H1 (cell line): ENCODE measurements around the gene FAHD1. TPM values are rescaled to one million over a fixed set of nuclear protein-coding genes. Genes with fewer than 3 reads are reported as not detected.

ENCODE experiments used
- CTCF ChIA-PET: fragments of 300-600 bp; sonication (Branson Sonifier 250); formaldehyde crosslinking; loops from one replicate; lab custom pipeline; 2021; ENCODE audit not compliant: partially characterized antibody; lab: Charles Lee
- POLR2A ChIA-PET: fragments of 300-600 bp; sonication (Branson Sonifier 250); formaldehyde crosslinking; loops from one replicate; lab custom pipeline; 2021; ENCODE audit warnings: inconsistent platforms; ENCODE audit not compliant: partially characterized antibody; lab: Charles Lee
- DNase-seq, 2 experiments: peaks; one replicate each; pipeline versions ENCODE4 v3.0.0 to v3.0.0-alpha.2; 2010 to 2022; ENCODE audit warnings: low spot score in 2 of 2, low read depth in 1 of 2, mixed read lengths in 1 of 2
- FAIRE-seq: peaks from 2 replicates; lab custom pipeline; 2011; peaks lifted over from hg19 to GRCh38; lab: Jason Lieb, UNC
- H2AFZ ChIP-seq: 2 replicates; pipeline ENCODE4 v1.8.1; 2012; ENCODE audit warnings: low read length, inconsistent platforms
- H2AK5ac ChIP-seq: 2 replicates; pipeline ENCODE4 v1.6.1; 2013; ENCODE audit warnings: low read depth, low read length
- H2BK120ac ChIP-seq: replicated peaks from 2 replicates; pipeline ENCODE3; 2013; ENCODE audit warnings: low read depth, low read length, inconsistent platforms
- H2BK12ac ChIP-seq: 2 replicates; pipeline ENCODE4 v1.6.1; 2013; ENCODE audit warnings: low read depth, low read length
- H2BK15ac ChIP-seq: 2 replicates; pipeline ENCODE4 v1.6.1; 2013; ENCODE audit warnings: low read length
- H2BK20ac ChIP-seq: 2 replicates; pipeline ENCODE4 v1.6.1; 2013; ENCODE audit warnings: low read length
- H2BK5ac ChIP-seq: 2 replicates; pipeline ENCODE4 v1.6.1; 2013; ENCODE audit warnings: low read depth, low read length
- H3K14ac ChIP-seq: 2 replicates; pipeline ENCODE4 v1.6.1; 2013; ENCODE audit warnings: inconsistent platforms; ENCODE audit not compliant: insufficient read length
- H3K18ac ChIP-seq: 2 replicates; pipeline ENCODE4 v1.6.1; 2013; ENCODE audit warnings: low read length; ENCODE audit errors: extremely low read depth
- H3K23ac ChIP-seq: 2 replicates; pipeline ENCODE4 v1.6.1; 2013; ENCODE audit warnings: inconsistent platforms; ENCODE audit not compliant: insufficient read length
- H3K23me2 ChIP-seq: 2 replicates; pipeline ENCODE4 v1.6.1; 2013; ENCODE audit warnings: low read depth, low read length
- H3K27ac ChIP-seq: 2 replicates; pipeline ENCODE4 v1.6.1; 2011; ENCODE audit warnings: low read depth, low read length, inconsistent platforms
- H3K27me3 ChIP-seq, 4 experiments: replicated peaks in 1 of 4; 1 replicate in 1 of 4; 2 replicates in 3 of 4; pipeline versions ENCODE4 v1.6.1 to v1.8.1; 2011 to 2013; ENCODE audit warnings: low read length in 3 of 4, mild to moderate bottlenecking in 3 of 4, inconsistent platforms in 2 of 4, mixed read lengths in 2 of 4, moderate library complexity in 1 of 4; ENCODE audit not compliant: control insufficient read depth in 3 of 4, insufficient read depth in 3 of 4; ENCODE audit errors: extremely low read depth in 1 of 4
- H3K36me3 ChIP-seq, 4 experiments: 2 replicates each; pipeline versions ENCODE4 v1.6.1 to v1.8.1; 2011 to 2013; ENCODE audit warnings: mild to moderate bottlenecking in 4 of 4, low read length in 3 of 4, moderate library complexity in 2 of 4, control low read depth in 1 of 4, inconsistent platforms in 1 of 4; ENCODE audit not compliant: insufficient read depth in 4 of 4, control insufficient read depth in 2 of 4
- H3K4ac ChIP-seq: replicated peaks from 2 replicates; pipeline ENCODE3; 2013; ENCODE audit warnings: low read length, low read depth, mixed read lengths, inconsistent platforms; ENCODE audit not compliant: insufficient read length
- H3K4me1 ChIP-seq, 4 experiments: replicated peaks in 1 of 4; 1 replicate in 1 of 4; 2 replicates in 3 of 4; pipeline versions ENCODE4 v1.6.1 to v1.8.1; 2011 to 2013; ENCODE audit warnings: low read length in 3 of 4, inconsistent platforms in 2 of 4, mixed read lengths in 1 of 4; ENCODE audit not compliant: insufficient read depth in 4 of 4, control insufficient read depth in 3 of 4
- H3K4me2 ChIP-seq, 2 experiments: 2 replicates each; pipeline versions ENCODE4 v1.6.1 to v1.8.1; 2011 to 2013; ENCODE audit warnings: low read depth in 2 of 2, low read length in 2 of 2, control low read depth in 1 of 2, inconsistent platforms in 1 of 2, mild to moderate bottlenecking in 1 of 2; ENCODE audit not compliant: insufficient read depth in 1 of 2
- H3K4me3 ChIP-seq, 4 experiments: fragments of 200-600, 300-600 bp in 1 of 4; sonication (generic), shearing (Covaris generic), sonication (Bioruptor Twin) in 1 of 4; 2 replicates each; pipeline versions ENCODE4 v1.5.1 to v1.8.1; 2011 to 2016; ENCODE audit warnings: low read length in 4 of 4, low read depth in 3 of 4, control low read depth in 2 of 4, inconsistent platforms in 2 of 4, mild to moderate bottlenecking in 2 of 4, mixed read lengths in 1 of 4, moderate library complexity in 1 of 4; ENCODE audit not compliant: insufficient read depth in 2 of 4; ENCODE audit errors: extremely low read depth in 1 of 4
- H3K56ac ChIP-seq: replicated peaks from 2 replicates; pipeline ENCODE3; 2013; ENCODE audit warnings: low read depth, mild to moderate bottlenecking, mixed read lengths, low read length, inconsistent platforms; ENCODE audit not compliant: insufficient read length
- H3K79me1 ChIP-seq: 2 replicates; pipeline ENCODE4 v1.6.1; 2013; ENCODE audit warnings: low read depth, low read length, control low read depth
- H3K79me2 ChIP-seq, 2 experiments: 2 replicates each; pipeline versions ENCODE4 v1.6.1 to v1.8.1; 2012 to 2013; ENCODE audit warnings: low read length in 2 of 2, mild to moderate bottlenecking in 2 of 2, inconsistent platforms in 1 of 2; ENCODE audit not compliant: insufficient read depth in 2 of 2, control insufficient read depth in 1 of 2
- H3K9ac ChIP-seq, 4 experiments: replicated peaks in 1 of 4; 1 replicate in 1 of 4; 2 replicates in 3 of 4; pipeline versions ENCODE4 v1.6.1 to v1.8.1; 2011 to 2013; ENCODE audit warnings: low read depth in 3 of 4, low read length in 3 of 4, control low read depth in 2 of 4, mild to moderate bottlenecking in 2 of 4, moderate library complexity in 2 of 4, inconsistent platforms in 1 of 4; ENCODE audit errors: extremely low read depth in 1 of 4
- H3K9me3 ChIP-seq, 2 experiments: 2 replicates each; pipeline versions ENCODE4 v1.6.1 to v1.8.1; 2012 to 2013; ENCODE audit warnings: mild to moderate bottlenecking in 2 of 2, moderate library complexity in 2 of 2, control low read depth in 1 of 2, inconsistent platforms in 1 of 2, low read depth in 1 of 2, low read length in 1 of 2, mixed read lengths in 1 of 2; ENCODE audit not compliant: insufficient read depth in 2 of 2
- H4K20me1 ChIP-seq, 2 experiments: replicated peaks in 1 of 2; 2 replicates each; pipeline versions ENCODE3 to v1.8.1; 2011 to 2013; ENCODE audit warnings: inconsistent platforms in 2 of 2, low read length in 2 of 2, mild to moderate bottlenecking in 1 of 2; ENCODE audit not compliant: insufficient read depth in 2 of 2, control insufficient read depth in 1 of 2
- H4K5ac ChIP-seq: 2 replicates; pipeline ENCODE4 v1.6.1; 2013; ENCODE audit warnings: low read length, low read depth, mixed read lengths, inconsistent platforms; ENCODE audit not compliant: insufficient read length
- H4K8ac ChIP-seq: 2 replicates; pipeline ENCODE4 v1.8.0; 2013; ENCODE audit warnings: mild to moderate bottlenecking, moderate library complexity, low read length, inconsistent platforms; ENCODE audit not compliant: insufficient read depth; ENCODE audit errors: extremely low read depth
- H4K91ac ChIP-seq: replicated peaks from 2 replicates; pipeline ENCODE3; 2013; ENCODE audit warnings: low read length, mixed read lengths, inconsistent platforms; ENCODE audit not compliant: insufficient read length
- CBX8 ChIP-seq: fragments of 300-800, 300-1000 bp; sonication (generic); IDR thresholded peaks from 2 replicates; pipeline ENCODE4 v1.7.1; 2016; ENCODE audit warnings: low read depth, low read length, borderline replicate concordance
- CHD1 ChIP-seq: IDR thresholded peaks from 2 replicates; pipeline ENCODE4 v1.6.1; 2012; ENCODE audit warnings: low read depth, low read length, improper control_type of control experiment
- NANOG ChIP-seq: IDR thresholded peaks from 2 replicates; pipeline ENCODE4 v1.6.1; 2011; ENCODE audit warnings: low read length, low read depth, mild to moderate bottlenecking, inconsistent platforms; ENCODE audit not compliant: insufficient read depth, poor library complexity, severe bottlenecking
- POU5F1 ChIP-seq: IDR thresholded peaks from 2 replicates; pipeline ENCODE4 v1.6.1; 2011; ENCODE audit warnings: low read depth, mild to moderate bottlenecking, low read length, moderate library complexity
- RAD21 ChIP-seq, 2 experiments: IDR thresholded peaks in 1 of 2; conservative IDR thresholded peaks in 1 of 2; 2 replicates each; pipeline ENCODE4 v1.6.1; 2011; ENCODE audit warnings: low read depth in 2 of 2, low read length in 2 of 2, improper control_type of control experiment in 1 of 2, inconsistent platforms in 1 of 2, mild to moderate bottlenecking in 1 of 2, moderate library complexity in 1 of 2
- RNF2 ChIP-seq: fragments of 200-900, 300-1000 bp; sonication (generic); IDR thresholded peaks from 2 replicates; pipeline ENCODE4 v1.7.1; 2016; ENCODE audit warnings: borderline replicate concordance, low read depth, mild to moderate bottlenecking, antibody characterized with exemption, low read length; ENCODE audit not compliant: poor library complexity, severe bottlenecking; ENCODE audit errors: missing control alignments
- RXRA ChIP-seq: IDR thresholded peaks from 2 replicates; pipeline ENCODE4 v1.6.1; 2011; ENCODE audit warnings: low read depth, mild to moderate bottlenecking, low read length, moderate library complexity; ENCODE audit not compliant: insufficient read depth
- SIRT6 ChIP-seq: IDR thresholded peaks from one replicate; pipeline ENCODE4 v1.7.1; 2012; ENCODE audit warnings: low read length, inconsistent platforms
- SP1 ChIP-seq: IDR thresholded peaks from 2 replicates; pipeline ENCODE4 v1.6.1; 2011; ENCODE audit warnings: low read depth, low read length
- TCF12 ChIP-seq: IDR thresholded peaks from 2 replicates; pipeline ENCODE4 v1.6.1; 2011; ENCODE audit warnings: low read depth, mild to moderate bottlenecking, low read length
- YY1 ChIP-seq: IDR thresholded peaks from 2 replicates; pipeline ENCODE4 v1.6.1; 2011; ENCODE audit warnings: low read depth, mild to moderate bottlenecking, low read length
- WGBS, 2 experiments: shearing (Covaris generic) in 1 of 2; methylation state at CpG; one replicate each; pipeline versions ENCODE4 v1.1.6 to v1.1.7; 2013 to 2015; ENCODE audit warnings: low lambda C conversion rate in 2 of 2, mixed read lengths in 2 of 2, inconsistent platforms in 1 of 2, low coverage in 1 of 2, missing lambda C conversion rate in 1 of 2; ENCODE audit not compliant: insufficient replicate concordance in 2 of 2, insufficient coverage in 1 of 2, insufficient read length in 1 of 2; ENCODE audit errors: extremely low coverage in 1 of 2, missing lambda C conversion rate in 1 of 2; 5-methylcytosine and 5-hydroxymethylcytosine counted together
- polyA plus RNA-seq, 7 experiments: library from polyadenylated mRNA; depleted of rRNA in 3 of 7; stranded (reverse) in 5 of 7; unstranded in 2 of 7; fragments of >200 nt in 5 of 7; fragments of 200-250 nt in 2 of 7; gene quantifications; 1 replicate in 5 of 7; 2 replicates in 1 of 7; 4 replicates in 1 of 7; pipeline versions ENCODE4 v1.2.1 to v1.2.3, GENCODE V29; 2011 to 2013; ENCODE audit warnings: missing spikeins in 2 of 7, mixed read lengths in 2 of 7
- total RNA-seq: library from RNA; stranded (reverse); fragmentation: NEBNext Ultra II Directional; extraction: Animal tissue kit (Norgen Biotek cat#: 25700); gene quantifications from 2 replicates; pipeline ENCODE4 v1.2.1, GENCODE V29; 2021

The FAHD1 gene
- total and polyA plus RNA-seq, 2 of the 8 experiments (the other 6 are each of a cell fraction or from before 2014, with no cell fraction given) = 20.4 to 31.9 TPM

GRCh38 chr16:1787322-1788094 is 39.5 kb upstream of the FAHD1 start:
- no peak overlapping the region for H4K5ac ChIP-seq
- peaks cover 3% of the 10 kb centered on the region; the same call in 1 of the 2 replicates for H3K23me2 ChIP-seq
- H2AK5ac ChIP-seq = no peak overlapping the region
- H3K4me2 ChIP-seq = no peak overlapping the region
- H2BK15ac ChIP-seq = no peak overlapping the region
- H4K8ac ChIP-seq = 0 out of 2 replicates have a peak overlapping the region, but pooled peaks have one; percentile 51
- no peak overlapping the region for H2BK5ac ChIP-seq
- H3K27ac ChIP-seq = no peak overlapping the region
- WGBS, 2 experiments = 97% methylated on average over 23 of the region's 44 CpGs; no CpG with 5 or more reads in 1 of the 2 experiments
- H3K4me3 ChIP-seq = no peak overlapping the region
- H2BK20ac ChIP-seq = no peak overlapping the region
- H2BK120ac ChIP-seq = no peak overlapping the region
- no peak overlapping the region for H4K91ac ChIP-seq
- no peak for FAIRE-seq
- DNase-seq = no peak
- H4K20me1 ChIP-seq = peaks cover 20 to 21% of the 10 kb centered on the region in 2 experiments
- H3K4me1 ChIP-seq = no peaks in the 10 kb centered on the region; a peak in 1 of 7 replicates
- H3K23ac ChIP-seq = no peak overlapping the region
- peaks cover 13% of the 10 kb centered on the region; the same call in 1 of the 2 replicates for H3K79me1 ChIP-seq
- no peak overlapping the region for H3K14ac ChIP-seq
- no peak overlapping the region for H2BK12ac ChIP-seq
- no peak overlapping the region for H3K56ac ChIP-seq
- H3K79me2 ChIP-seq = peaks cover 0 to 35% of the 10 kb centered on the region in 2 experiments; a peak in 3 of 4 replicates
- no peak overlapping the region for H3K4ac ChIP-seq
- H2AFZ ChIP-seq = no peak overlapping the region
- H3K9ac ChIP-seq = no peak overlapping the region
- H3K18ac ChIP-seq = no peak overlapping the region
- H3K9me3 ChIP-seq = no peaks in the 10 kb centered on the region
- POLR2A ChIA-PET = interaction anchor here (1.6 to 4.0 kb wide), 5 partner anchors 8 to 33 kb away, joined by 3 to 15 read pairs (median 5); partner anchors contain the start of gene NME3
- CTCF ChIA-PET = interaction anchor here (1.8 kb wide), 1 partner anchor 63 kb away, joined by 7 read pairs; no protein-coding TSS in a partner anchor
- H3K27me3 ChIP-seq = no peaks in the 10 kb centered on the region
- peaks cover 0 to 44% (median 2%) of the 10 kb centered on the region in 4 experiments; a peak in 4 of 8 replicates for H3K36me3 ChIP-seq
- no peak for TF ChIP-seq POU5F1
- TF ChIP-seq NANOG = no peak
- TF ChIP-seq CHD1 = no peak
- TF ChIP-seq RNF2 = no peak
- TF ChIP-seq RXRA = no peak
- no peak for TF ChIP-seq SP1
- TF ChIP-seq SIRT6 = no peak
- TF ChIP-seq YY1 = no peak
- TF ChIP-seq TCF12 = no peak
- TF ChIP-seq RAD21 (IDR thresholded peaks at IDR 0.05 in 1 of 2, conservative IDR thresholded peaks at IDR 0.05 in 1 of 2; ENCODE audit: low read depth in 2 of 2, low read length in 2 of 2) = no peak
- no peak for TF ChIP-seq CBX8
